GM19463 (cell line): ENCODE data around the gene HSD11B1.

Experiments
- ATAC-seq: cut with Tn5 transposase; IDR thresholded peaks from one replicate; pipeline ENCODE4 v1.9.1; 2021; ENCODE audit warnings: mild to moderate bottlenecking, moderate library complexity; ENCODE audit not compliant: unreplicated experiment

The HSD11B1 gene

GRCh38 chr1:209780268-209780667, 75.6 kb downstream of the HSD11B1 start:
- no peak for ATAC-seq

- no peak for ATAC-seq
These were observed 78.7 kb downstream of the HSD11B1 start for GRCh38 chr1:209783386-209783785.
